ENCODE results near the gene LRRC36. TPM values are rescaled to one million over a fixed set of nuclear protein-coding genes. Genes with fewer than 3 reads are reported as not detected.

Gene LRRC36
- polyA plus RNA-seq, 1 experiment, result not detected

DNA sequence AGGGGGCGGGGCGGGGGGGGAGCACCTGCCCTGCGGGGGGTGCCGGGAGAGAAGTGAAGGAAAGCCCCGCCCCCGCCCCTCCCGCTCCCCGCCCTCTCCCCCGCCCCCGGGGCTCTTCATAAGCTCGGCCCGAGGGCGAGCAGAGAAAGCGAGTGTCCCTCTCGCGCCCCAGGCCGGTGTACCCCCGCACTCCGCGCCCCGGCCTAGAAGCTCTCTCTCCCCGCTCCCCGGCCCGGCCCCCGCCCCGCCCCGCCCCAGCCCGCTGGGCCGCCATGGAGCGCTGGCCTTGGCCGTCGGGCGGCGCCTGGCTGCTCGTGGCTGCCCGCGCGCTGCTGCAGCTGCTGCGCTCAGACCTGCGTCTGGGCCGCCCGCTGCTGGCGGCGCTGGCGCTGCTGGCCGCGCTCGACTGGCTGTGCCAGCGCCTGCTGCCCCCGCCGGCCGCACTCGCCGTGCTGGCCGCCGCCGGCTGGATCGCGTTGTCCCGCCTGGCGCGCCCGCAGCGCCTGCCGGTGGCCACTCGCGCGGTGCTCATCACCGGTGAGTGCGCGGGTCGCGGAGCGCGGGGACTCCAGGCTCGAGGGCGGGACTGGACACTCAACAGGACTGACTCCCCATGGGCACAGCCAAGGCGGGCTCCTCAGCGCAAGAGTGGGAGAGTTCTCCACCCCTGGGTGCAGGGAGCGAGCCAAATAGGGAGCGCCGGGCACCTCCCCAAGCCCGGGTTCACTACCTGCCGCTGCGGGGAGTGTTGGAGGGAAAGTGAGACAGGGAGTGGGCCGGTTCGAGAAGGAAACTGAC, 104.6 kb downstream of the LRRC36 start, which contains the start of gene HSD11B2:
TSS of gene HSD11B2 (plus strand) at position 145 of the 798 bp plus-strand sequence. CDS start at position 273, 128 bp downstream.
- ChIA-PET POLR2A (interaction anchor here (0.8 kb wide), 1 partner anchor 17 kb away, joined by 7 read pairs; no protein-coding TSS in a partner anchor), CTCF (interaction anchor here (1.1 to 7.2 kb wide), 4 partner anchors 15 to 37 kb away, joined by 3 to 47 read pairs (median 6); no protein-coding TSS in a partner anchor)
- TF ChIP-seq, protein P1, sequence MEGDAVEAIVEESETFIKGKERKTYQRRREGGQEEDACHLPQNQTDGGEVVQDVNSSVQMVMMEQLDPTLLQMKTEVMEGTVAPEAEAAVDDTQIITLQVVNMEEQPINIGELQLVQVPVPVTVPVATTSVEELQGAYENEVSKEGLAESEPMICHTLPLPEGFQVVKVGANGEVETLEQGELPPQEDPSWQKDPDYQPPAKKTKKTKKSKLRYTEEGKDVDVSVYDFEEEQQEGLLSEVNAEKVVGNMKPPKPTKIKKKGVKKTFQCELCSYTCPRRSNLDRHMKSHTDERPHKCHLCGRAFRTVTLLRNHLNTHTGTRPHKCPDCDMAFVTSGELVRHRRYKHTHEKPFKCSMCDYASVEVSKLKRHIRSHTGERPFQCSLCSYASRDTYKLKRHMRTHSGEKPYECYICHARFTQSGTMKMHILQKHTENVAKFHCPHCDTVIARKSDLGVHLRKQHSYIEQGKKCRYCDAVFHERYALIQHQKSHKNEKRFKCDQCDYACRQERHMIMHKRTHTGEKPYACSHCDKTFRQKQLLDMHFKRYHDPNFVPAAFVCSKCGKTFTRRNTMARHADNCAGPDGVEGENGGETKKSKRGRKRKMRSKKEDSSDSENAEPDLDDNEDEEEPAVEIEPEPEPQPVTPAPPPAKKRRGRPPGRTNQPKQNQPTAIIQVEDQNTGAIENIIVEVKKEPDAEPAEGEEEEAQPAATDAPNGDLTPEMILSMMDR (IDR thresholded peaks at IDR 0.05; ENCODE audit: insufficient read depth, low read depth, low read length), result no peak
- Histone ChIP-seq H3K27me3 (ENCODE audit: control insufficient read depth, insufficient read depth, low read length) (peaks cover 20% of the 10 kb centered on the region), H3K36me3 (ENCODE audit: control insufficient read depth, insufficient read depth, low read length) (no peaks in the 10 kb centered on the region; the same call in 1 of the 2 replicates), H3K4me3 (ENCODE audit: low read depth, low read length) (peak within 1 kb of the TSS; percentile 29)
- DNase-seq (ENCODE audit: low read depth), result no peak

DNA sequence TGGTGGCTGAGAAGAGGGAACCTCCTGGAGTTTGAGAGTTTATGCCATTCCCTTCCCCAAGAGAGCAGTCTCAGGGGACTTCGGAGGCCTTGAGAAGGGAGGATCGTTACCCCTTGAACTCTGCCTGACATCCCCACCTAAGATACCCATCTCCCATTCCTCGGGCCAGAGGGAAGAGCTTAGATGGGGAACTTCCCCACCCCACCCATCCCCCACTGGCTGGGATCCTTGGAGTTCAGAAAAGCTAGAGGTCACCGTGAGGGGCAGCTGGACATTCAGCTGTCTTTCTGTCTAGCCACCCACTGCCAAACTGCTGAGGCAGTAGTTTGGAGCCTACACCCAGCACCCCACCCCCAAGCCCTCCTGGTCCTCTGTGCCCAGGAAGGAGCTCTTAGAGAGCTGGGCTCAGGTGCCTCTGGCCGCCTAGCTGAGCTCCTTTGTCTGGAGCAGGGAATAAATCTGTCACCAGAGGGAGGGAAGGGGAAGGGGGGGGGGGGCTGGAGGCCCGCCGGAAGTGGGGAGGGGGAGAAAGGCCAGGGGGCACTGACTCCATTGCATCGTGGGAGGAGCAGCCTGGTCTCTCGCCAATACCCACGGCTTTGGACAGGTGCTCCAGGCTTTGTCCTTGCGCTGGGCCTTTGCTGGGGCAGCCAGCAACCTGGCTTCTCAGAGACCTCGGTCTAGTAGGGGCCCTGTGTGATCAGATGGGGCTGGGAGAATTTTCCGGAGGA, 105.3 kb downstream of the LRRC36 start:
- Histone ChIP-seq H3K36me3 (ENCODE audit: control insufficient read depth, insufficient read depth, low read length) (no peaks in the 10 kb centered on the region; the same call in none of the 2 replicates), H3K4me3 (ENCODE audit: low read depth, low read length) (peak overlapping the region; percentile 25), H3K27me3 (ENCODE audit: control insufficient read depth, insufficient read depth, low read length) (peaks cover 17% of the 10 kb centered on the region)
- no peak for DNase-seq (ENCODE audit: low read depth)
- TF ChIP-seq, protein P1 (IDR thresholded peaks at IDR 0.05; ENCODE audit: insufficient read depth, low read depth, low read length), result no peak
- ChIA-PET CTCF (interaction anchor here (1.1 to 7.2 kb wide), 4 partner anchors 14 to 36 kb away, joined by 3 to 47 read pairs (median 6); no protein-coding TSS in a partner anchor), POLR2A (no interaction called here)

DNA sequence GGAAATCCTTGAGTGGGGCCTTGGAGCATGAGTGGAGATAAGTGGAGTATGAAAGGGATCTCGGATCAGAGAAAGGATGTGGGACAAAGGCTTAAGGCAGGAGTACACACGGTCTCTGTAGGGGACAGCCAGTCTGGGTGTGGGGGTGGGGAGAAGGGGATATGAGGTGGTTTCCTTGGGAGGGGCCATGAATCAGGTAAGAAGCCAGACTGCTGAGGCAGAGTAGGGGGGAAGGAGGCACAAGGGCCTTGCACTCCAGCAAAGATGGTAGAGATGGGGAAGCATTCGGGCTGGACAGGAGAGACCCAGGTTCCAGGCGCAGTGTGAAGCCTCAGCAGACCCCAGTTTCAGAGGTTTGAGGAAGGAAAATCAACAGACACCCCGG, 105.9 kb downstream of the LRRC36 start:
- Histone ChIP-seq H3K4me3 (ENCODE audit: low read depth, low read length) (no peak overlapping the region), H3K27me3 (ENCODE audit: control insufficient read depth, insufficient read depth, low read length) (peaks cover 17% of the 10 kb centered on the region), H3K36me3 (ENCODE audit: control insufficient read depth, insufficient read depth, low read length) (no peaks in the 10 kb centered on the region; the same call in none of the 2 replicates)
- ChIA-PET CTCF (interaction anchor here (1.9 to 7.2 kb wide), 3 partner anchors 13 to 33 kb away, joined by 4 to 47 read pairs (median 9); no protein-coding TSS in a partner anchor), POLR2A (no interaction called here)
- no peak for DNase-seq (ENCODE audit: low read depth)
- TF ChIP-seq, protein P1 (IDR thresholded peaks at IDR 0.05; ENCODE audit: insufficient read depth, low read depth, low read length), result no peak

DNA sequence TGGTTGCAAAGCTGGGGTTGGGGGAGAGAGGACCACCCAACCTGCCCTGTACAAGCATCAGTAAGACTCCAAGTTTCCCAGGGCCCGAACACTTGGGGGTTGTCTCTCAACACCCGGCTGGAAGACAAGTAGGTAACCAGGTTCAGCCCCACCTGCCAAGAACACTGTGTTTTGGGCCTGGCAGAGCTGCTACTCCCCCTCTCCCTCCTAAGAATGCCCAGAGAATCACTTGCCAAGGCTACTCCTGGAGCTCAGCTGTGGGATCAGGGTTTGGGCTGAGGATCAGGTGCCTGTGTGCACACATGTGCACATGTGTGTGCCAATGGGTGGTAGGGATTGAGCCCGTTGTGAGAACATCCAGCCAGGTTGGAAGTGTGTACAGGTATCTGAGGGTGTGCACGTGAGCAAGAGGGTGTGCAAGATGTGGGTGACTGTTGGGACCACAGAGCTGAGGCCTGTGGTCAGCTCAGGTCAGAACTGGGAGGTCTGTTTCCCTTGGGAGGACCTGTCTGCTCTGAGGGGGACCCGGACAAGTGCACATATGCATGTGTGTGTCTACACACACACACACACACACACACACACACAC, 106.6 kb downstream of the LRRC36 start:
- ChIA-PET CTCF (interaction anchor here (0.6 to 7.2 kb wide), 4 partner anchors 13 to 91 kb away, joined by 3 to 47 read pairs (median 4); no protein-coding TSS in a partner anchor), POLR2A (no interaction called here)
- no peak for DNase-seq (ENCODE audit: low read depth)
- no peak overlapping the region for H3K4me3 ChIP-seq (ENCODE audit: low read depth, low read length)
- TF ChIP-seq, protein P1 (IDR thresholded peaks at IDR 0.05; ENCODE audit: insufficient read depth, low read depth, low read length), result no peak
- H3K27me3 ChIP-seq (ENCODE audit: control insufficient read depth, insufficient read depth, low read length), result peaks cover 14% of the 10 kb centered on the region
- no peaks in the 10 kb centered on the region; the same call in none of the 2 replicates for H3K36me3 ChIP-seq (ENCODE audit: control insufficient read depth, insufficient read depth, low read length)

Small RNA genes lying within 50 kb of the gene (small RNA-seq; reads per million reads assigned to genes)
- not detected for gene RNU1-123P (ENCODE audit: insufficient read length, low read depth, low replicate concordance)

Other genes starting within 250 kb of the LRRC36 start
- 20.8 and 27.7 TPM in 2 replicates for gene PHAF1, start 216.9 kb upstream of the LRRC36 start, polyA plus RNA-seq (2011; rRNA removed)
- gene B3GNT9, start 175.8 kb upstream of the LRRC36 start, polyA plus RNA-seq (2011; rRNA removed), result 25.7 and 34.9 TPM in 2 replicates
- gene TRADD, start 166.9 kb upstream of the LRRC36 start, polyA plus RNA-seq (2011; rRNA removed), result 11.1 and 18.6 TPM in 2 replicates
- 4.1 and 5.7 TPM in 2 replicates for gene FBXL8, start 166.9 kb upstream of the LRRC36 start, polyA plus RNA-seq (2011; rRNA removed)
- 3.2 and 4.1 TPM in 2 replicates for gene HSF4, start 162.1 kb upstream of the LRRC36 start, polyA plus RNA-seq (2011; rRNA removed)
- gene NOL3, start 156.3 kb upstream of the LRRC36 start, polyA plus RNA-seq (2011; rRNA removed), result 12.7 and 14.7 TPM in 2 replicates
- 8.7 and 13.1 TPM in 2 replicates for gene MATCAP1, start 142.9 kb upstream of the LRRC36 start, polyA plus RNA-seq (2011; rRNA removed)
- not detected in 2 replicates for gene EXOC3L1, start 136.7 kb upstream of the LRRC36 start, polyA plus RNA-seq (2011; rRNA removed)
- 49.9 and 83.2 TPM in 2 replicates for gene E2F4, start 134.7 kb upstream of the LRRC36 start, polyA plus RNA-seq (2011; rRNA removed)
- gene ELMO3, start 127.7 kb upstream of the LRRC36 start, polyA plus RNA-seq (2011; rRNA removed), result 0.56 and 0.97 TPM in 2 replicates
- gene TMEM208, start 99.7 kb upstream of the LRRC36 start, polyA plus RNA-seq (2011; rRNA removed), result 64.2 and 79.7 TPM in 2 replicates
- gene FHOD1, start 79.3 kb upstream of the LRRC36 start, polyA plus RNA-seq (2011; rRNA removed), result 13.2 and 23.0 TPM in 2 replicates
- gene SLC9A5, start 77.8 kb upstream of the LRRC36 start, polyA plus RNA-seq (2011; rRNA removed), result 2.1 and 2.6 TPM in 2 replicates
- 12.1 and 25.2 TPM in 2 replicates for gene PLEKHG4, start 47.3 kb upstream of the LRRC36 start, polyA plus RNA-seq (2011; rRNA removed)
- 0.06 TPM in 1 of 2 replicates, not detected in the other for gene KCTD19, start 74 bp upstream of the LRRC36 start, polyA plus RNA-seq (2011; rRNA removed)
- 0.26 and 0.64 TPM in 2 replicates for gene TPPP3, start 66.7 kb downstream of the LRRC36 start, polyA plus RNA-seq (2011; rRNA removed)
- 3.5 and 7.4 TPM in 2 replicates for gene ZDHHC1, start 89.7 kb downstream of the LRRC36 start, polyA plus RNA-seq (2011; rRNA removed)
- 0.07 TPM in 1 of 2 replicates, not detected in the other for gene HSD11B2, start 104.3 kb downstream of the LRRC36 start, polyA plus RNA-seq (2011; rRNA removed)
- 111 and 155 TPM in 2 replicates for gene ATP6V0D1, start 154.3 kb downstream of the LRRC36 start, polyA plus RNA-seq (2011; rRNA removed)
- gene AGRP, start 156.7 kb downstream of the LRRC36 start, polyA plus RNA-seq (2011; rRNA removed), result not detected in 2 replicates
- gene RIPOR1, start 202.0 kb downstream of the LRRC36 start, polyA plus RNA-seq (2011; rRNA removed), result 7.4 and 12.7 TPM in 2 replicates
- gene CTCF, start 235.7 kb downstream of the LRRC36 start, polyA plus RNA-seq (2011; rRNA removed), result 20.9 and 22.8 TPM in 2 replicates